Endothelial cell of umbilical vein (primary cell): ENCODE results near the gene SLC28A1. TPM values are rescaled to one million over a fixed set of nuclear protein-coding genes. Genes with fewer than 3 reads are reported as not detected.

Experiments
- BruUV-seq: library from RNA; stranded (reverse); fragments of 400-500 nt; replicated peaks from 2 replicates; lab custom pipeline; 2021; lab: Mats Ljungman, UMichigan
- CTCF ChIA-PET: fragments of 300-600, 350-600 bp; sonication (Branson Sonifier 250); formaldehyde crosslinking; loops from one replicate; lab custom pipeline; 2021; ENCODE audit warnings: antibody characterized with exemption, inconsistent platforms; lab: Charles Lee
- POLR2A ChIA-PET: fragments of 300-600, 350-600 bp; sonication (Branson Sonifier 250); formaldehyde crosslinking; loops from one replicate; lab custom pipeline; 2021; ENCODE audit warnings: antibody characterized with exemption, inconsistent platforms; lab: Charles Lee
- DNase-seq: peaks from one replicate; pipeline ENCODE4 v3.0.0-alpha.2; 2011; ENCODE audit warnings: low read depth, low spot score
- FAIRE-seq: peaks from 2 replicates; lab custom pipeline; 2011; peaks lifted over from hg19 to GRCh38; lab: Jason Lieb, UNC
- H2AFZ ChIP-seq: 2 replicates; pipeline ENCODE4 v1.6.0; 2012; ENCODE audit warnings: low read depth, low read length, control low read depth, inconsistent platforms
- H3K27ac ChIP-seq: 2 replicates; pipeline ENCODE4 v1.5.1; 2011; ENCODE audit warnings: low read depth, mild to moderate bottlenecking, control low read depth, low read length, moderate library complexity; ENCODE audit not compliant: insufficient read depth
- H3K27me3 ChIP-seq, 2 experiments: 2 replicates each; pipeline versions ENCODE4 v1.6.0 to v1.6.1; 2011; ENCODE audit warnings: low read length in 2 of 2, mixed read lengths in 1 of 2; ENCODE audit not compliant: control insufficient read depth in 2 of 2, insufficient read depth in 2 of 2
- H3K36me3 ChIP-seq, 2 experiments: 2 replicates in 1 of 2; 3 replicates in 1 of 2; pipeline ENCODE4 v1.5.1; 2011; ENCODE audit warnings: low read length in 2 of 2, mild to moderate bottlenecking in 1 of 2, moderate library complexity in 1 of 2; ENCODE audit not compliant: control insufficient read depth in 2 of 2, insufficient read depth in 2 of 2; ENCODE audit errors: extremely low read depth in 1 of 2
- H3K4me1 ChIP-seq: 3 replicates; pipeline ENCODE4 v1.5.1; 2011; ENCODE audit warnings: mild to moderate bottlenecking, low read length; ENCODE audit not compliant: control insufficient read depth, insufficient read depth; ENCODE audit errors: extremely low read depth
- H3K4me2 ChIP-seq: 2 replicates; pipeline ENCODE4 v1.6.1; 2011; ENCODE audit warnings: low read length, control low read depth, mixed read lengths; ENCODE audit not compliant: insufficient read depth
- H3K4me3 ChIP-seq, 3 experiments: fragments of 200-600 bp in 1 of 3; sonication (generic), shearing (Covaris generic) in 1 of 3; replicated peaks in 1 of 3; 2 replicates each; pipeline ENCODE4 v1.5.1; 2011 to 2016; ENCODE audit warnings: control low read depth in 3 of 3, low read length in 3 of 3, mild to moderate bottlenecking in 2 of 3, inconsistent platforms in 1 of 3, low read depth in 1 of 3, moderate library complexity in 1 of 3; ENCODE audit not compliant: insufficient read depth in 1 of 3
- H3K79me2 ChIP-seq: 2 replicates; pipeline ENCODE4 v1.6.0; 2012; ENCODE audit warnings: low read length, inconsistent platforms; ENCODE audit not compliant: control insufficient read depth, insufficient read depth
- H3K9ac ChIP-seq: replicated peaks from 2 replicates; pipeline ENCODE3; 2011; ENCODE audit warnings: low read length, control low read depth; ENCODE audit not compliant: insufficient read depth; ENCODE audit errors: extremely low read depth
- H3K9me1 ChIP-seq: replicated peaks from 3 replicates; pipeline ENCODE4 v1.6.0; 2011; ENCODE audit warnings: mild to moderate bottlenecking, low read length; ENCODE audit not compliant: control insufficient read depth, insufficient read depth; ENCODE audit errors: extremely low read depth
- H3K9me3 ChIP-seq: replicated peaks from 2 replicates; pipeline ENCODE4 v1.5.1; 2012; ENCODE audit warnings: low read length, inconsistent platforms; ENCODE audit not compliant: control insufficient read depth, insufficient read depth
- H4K20me1 ChIP-seq: replicated peaks from 2 replicates; pipeline ENCODE3; 2011; ENCODE audit warnings: mild to moderate bottlenecking, low read length; ENCODE audit not compliant: control insufficient read depth, insufficient read depth; ENCODE audit errors: extremely low read depth
- CTCF ChIP-seq, 2 donors: IDR thresholded peaks; 1 replicate in 1 of 2; 2 replicates in 1 of 2; pipeline ENCODE4 v1.5.1; 2011; ENCODE audit warnings: low read length in 2 of 2, mild to moderate bottlenecking in 2 of 2, moderate library complexity in 2 of 2, control low read depth in 1 of 2, inconsistent platforms in 1 of 2, low read depth in 1 of 2; ENCODE audit not compliant: insufficient read depth in 1 of 2; ENCODE audit errors: extremely low read depth in 1 of 2
- GATA2 ChIP-seq: IDR thresholded peaks from 2 replicates; pipeline ENCODE4 v1.7.0; 2011; ENCODE audit warnings: low read depth, mild to moderate bottlenecking, moderate library complexity, mixed read lengths, low read length; ENCODE audit not compliant: insufficient read length, insufficient read depth
- JUN ChIP-seq: IDR thresholded peaks from 2 replicates; pipeline ENCODE4 v1.6.1; 2011; ENCODE audit warnings: borderline replicate concordance, low read depth; ENCODE audit not compliant: insufficient read length, insufficient read depth
- MYC ChIP-seq: IDR thresholded peaks from one replicate; pipeline ENCODE4 v1.6.1; 2011; ENCODE audit warnings: mild to moderate bottlenecking, low read depth, low read length
- POLR2A ChIP-seq: IDR thresholded peaks from 2 replicates; pipeline ENCODE4 v1.6.1; 2012; ENCODE audit warnings: low read depth, mild to moderate bottlenecking, control low read depth, low read length
- POLR2AphosphoS5 ChIP-seq: IDR thresholded peaks from 2 replicates; pipeline ENCODE4 v1.6.1; 2012; ENCODE audit warnings: low read depth, mild to moderate bottlenecking, control low read depth, low read length, moderate library complexity; ENCODE audit not compliant: insufficient read depth
- dilution Hi-C: fragments of 300-500 bp; cut with MboI; formaldehyde crosslinking; loops from one replicate; pipeline ENCODE4 v1.15.0; 2019; ENCODE audit warnings: low sequenced_read_pairs; ENCODE audit not compliant: extremely low pct_ligation_motif_present
- intact Hi-C: fragments of 100-400 bp; cut with micrococcal nuclease; formaldehyde crosslinking; loops from one replicate; pipeline ENCODE4 v1.10.0; 2022
- polyA plus RNA-seq, 4 experiments: library from polyadenylated mRNA; depleted of rRNA in 3 of 4; stranded (reverse) in 3 of 4; unstranded in 1 of 4; fragments of >200 nt; gene quantifications; 2 replicates each; pipeline versions ENCODE4 v1.2.1 to v1.2.3, GENCODE V29; 2011 to 2012; ENCODE audit warnings: missing spikeins in 1 of 4
- total RNA-seq: library from RNA; stranded (reverse); gene quantifications from 2 replicates; pipeline ENCODE4 v1.2.3, GENCODE V29; 2021

Gene SLC28A1
- total and polyA plus RNA-seq, 2 donors (not counting 3 experiments of a cell fraction or from before 2014, with no cell fraction given) = not detected

DNA sequence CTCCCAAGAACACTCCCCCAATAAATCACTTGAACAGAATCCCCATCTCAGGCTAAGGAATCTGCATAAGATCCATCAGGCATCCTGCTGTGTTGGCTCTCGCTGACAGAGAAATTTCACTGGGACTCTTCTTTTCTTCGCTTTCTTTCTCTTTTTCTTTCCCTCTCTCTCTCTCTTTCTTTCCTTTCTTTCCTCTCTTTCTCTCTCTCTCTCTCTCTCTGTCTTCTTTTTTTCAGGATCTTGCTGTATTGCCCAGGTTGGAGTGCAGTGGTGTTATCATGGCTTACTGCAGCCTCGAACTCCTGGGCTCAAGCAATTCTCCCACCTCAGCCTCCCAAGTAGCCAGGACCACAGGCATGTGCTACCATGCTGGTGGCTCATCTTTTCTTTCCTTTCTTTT is 4.5 kb upstream of the SLC28A1 start:
- BruUV-seq = no TSS peak
- DNase-seq (no peak), FAIRE-seq (no peak)
- POLR2A ChIA-PET = no interaction called here
- peaks cover 2 to 4% of the 10 kb centered on the region in 2 experiments for H3K27me3 ChIP-seq
- no peak overlapping the region for H3K27ac ChIP-seq
- CTCF ChIA-PET = interaction anchor here (2.5 kb wide), 1 partner anchor 49 kb away, joined by 21 read pairs; no protein-coding TSS in a partner anchor
- H3K9me1 ChIP-seq = no peaks in the 10 kb centered on the region
- TF ChIP-seq MYC (no peak), POLR2A (no peak), GATA2 (no peak), CTCF (IDR thresholded peaks at IDR 0.05; ENCODE audit: extremely low read depth in 1 of 2, insufficient read depth in 1 of 2, low read depth in 1 of 2, low read length in 2 of 2) (no peak), JUN (no peak), POLR2AphosphoS5 (no peak)
- H3K36me3 ChIP-seq = no peaks in the 10 kb centered on the region
- no peaks in the 10 kb centered on the region for H3K4me1 ChIP-seq
- H3K4me3 ChIP-seq = no peak overlapping the region
- H3K4me2 ChIP-seq = no peak overlapping the region
- dilution Hi-C loops (no loop called here), intact Hi-C loops (no loop called here)
- H4K20me1 ChIP-seq = no peaks in the 10 kb centered on the region
- H2AFZ ChIP-seq = no peak overlapping the region
- no peaks in the 10 kb centered on the region for H3K79me2 ChIP-seq
- H3K9me3 ChIP-seq = no peaks in the 10 kb centered on the region
- no peak overlapping the region for H3K9ac ChIP-seq
